Activated CD4-positive, alpha-beta T cell treated with anti-CD3 and anti-CD28 coated beads, Interleukin-10, Interleukin-2, amounts not matched to agents 100 ng/mL and 50 ng/mL, durations not matched to agents 16 hours and 8 hours (primary cell): ENCODE measurements around the gene ADAM22.

Experiments
- DNase-seq: peaks from one replicate; pipeline ENCODE4 v3.0.0-alpha.2; 2020

ADAM22 gene

DNA sequence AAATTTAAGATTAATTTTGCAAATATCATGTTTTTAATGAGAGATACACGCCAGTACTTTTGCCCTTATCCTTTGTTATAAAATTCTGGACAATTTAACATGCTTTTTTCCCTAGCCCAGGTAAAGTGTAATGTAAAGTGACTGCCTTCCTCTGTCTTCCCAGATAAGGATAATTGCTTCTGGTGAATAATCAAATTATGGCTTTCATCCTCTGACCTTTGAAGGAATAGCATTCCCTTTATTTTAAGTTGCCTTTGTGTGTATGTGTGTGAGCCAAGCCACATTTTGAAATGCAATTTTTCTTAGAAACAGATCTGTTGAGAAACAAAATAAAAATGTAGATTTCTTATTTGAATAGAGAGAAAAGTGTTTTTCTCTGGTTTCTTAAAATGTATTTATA is 107.5 kb downstream of the ADAM22 start:
- no peak for DNase-seq

DNA sequence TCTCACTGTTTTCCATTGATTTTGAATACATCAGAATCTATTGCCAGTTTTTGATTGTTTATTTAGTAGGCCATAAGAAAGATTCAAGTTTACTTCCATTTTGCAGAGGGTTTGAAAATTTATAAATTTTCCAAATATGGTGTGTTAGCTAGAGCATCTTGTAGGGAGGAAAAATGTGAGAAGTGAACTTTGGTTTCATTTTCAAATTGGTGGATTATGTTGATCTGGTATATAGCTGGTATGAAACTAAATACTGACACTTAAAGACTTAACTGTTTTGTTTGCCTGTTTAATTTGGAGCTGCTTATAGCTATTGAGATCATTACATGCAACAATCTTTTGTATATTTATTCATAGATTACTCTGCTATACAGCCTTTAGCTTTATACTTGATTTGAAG is 108.1 kb downstream of the ADAM22 start:
- DNase-seq: no peak

DNA sequence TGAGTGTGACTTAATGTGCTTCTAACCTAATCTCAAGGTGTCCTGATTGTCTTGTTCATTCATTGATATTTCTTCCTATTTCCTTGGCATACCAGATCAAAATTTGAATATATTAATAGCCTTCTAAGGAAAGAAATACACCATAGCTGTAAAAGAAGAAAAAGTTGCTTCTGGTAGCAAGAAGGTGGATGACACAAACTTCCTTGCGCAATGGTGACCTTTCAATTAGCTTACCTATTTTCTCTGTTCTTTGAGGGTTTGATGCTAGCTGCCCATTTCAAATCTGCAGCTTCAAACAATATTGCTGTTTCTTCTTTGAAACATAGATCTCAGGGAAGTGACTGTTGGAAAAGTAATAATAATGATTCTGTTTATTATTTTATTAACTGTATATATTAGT is 108.8 kb downstream of the ADAM22 start:
- DNase-seq: no peak

DNA sequence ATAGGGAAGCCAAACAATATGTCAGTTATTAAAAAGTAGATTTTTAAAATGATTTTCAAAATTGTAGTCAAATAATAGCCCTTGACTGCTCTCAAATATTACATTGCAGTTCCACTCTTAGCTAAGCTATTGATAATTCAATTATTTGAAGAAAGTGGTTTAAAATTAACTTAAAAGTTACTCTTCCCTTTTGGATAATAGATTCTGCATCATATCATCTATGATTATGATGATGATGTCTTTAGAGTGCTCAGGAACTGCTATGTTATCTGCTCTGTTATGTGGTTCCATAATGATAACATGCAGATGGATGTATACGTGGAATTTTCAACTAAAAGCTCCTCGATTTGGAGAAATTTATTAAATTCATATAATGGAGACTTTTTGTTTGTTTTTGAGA is 110.0 kb downstream of the ADAM22 start:
- no peak for DNase-seq

DNA sequence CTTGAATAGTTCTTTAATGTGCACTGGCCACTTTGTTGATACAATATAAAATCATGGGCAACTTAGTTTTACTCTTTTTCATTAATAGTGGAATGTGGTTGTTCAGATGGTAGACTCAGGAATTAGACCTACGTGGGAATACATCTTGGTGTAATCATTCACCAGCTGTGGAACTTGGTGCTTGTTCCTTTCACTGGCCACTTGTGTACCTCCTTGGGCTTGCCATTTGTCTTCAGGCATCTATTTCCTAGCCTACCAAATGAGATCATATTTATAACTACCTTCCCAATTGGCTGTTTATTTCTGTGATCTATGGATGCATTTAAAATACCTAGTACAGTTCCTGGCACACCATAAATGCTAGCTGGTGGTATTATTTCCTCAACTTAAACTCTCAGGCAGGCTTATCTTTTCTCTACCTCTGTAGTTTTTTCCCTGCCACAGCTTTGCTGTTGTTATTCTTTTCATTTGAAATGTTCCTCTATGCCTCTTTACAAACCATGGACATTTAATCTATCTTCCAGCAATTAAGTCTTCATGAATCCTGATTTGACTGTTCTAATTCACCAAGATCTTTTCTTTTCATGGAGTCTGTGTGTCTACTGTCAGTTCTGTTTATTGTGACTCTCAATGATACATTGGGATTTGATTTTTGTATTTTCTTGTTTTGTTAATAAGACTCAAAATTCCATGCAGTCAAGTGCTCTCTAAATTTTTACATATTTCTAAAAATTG is 113.0 kb downstream of the ADAM22 start:
- no peak for DNase-seq

DNA sequence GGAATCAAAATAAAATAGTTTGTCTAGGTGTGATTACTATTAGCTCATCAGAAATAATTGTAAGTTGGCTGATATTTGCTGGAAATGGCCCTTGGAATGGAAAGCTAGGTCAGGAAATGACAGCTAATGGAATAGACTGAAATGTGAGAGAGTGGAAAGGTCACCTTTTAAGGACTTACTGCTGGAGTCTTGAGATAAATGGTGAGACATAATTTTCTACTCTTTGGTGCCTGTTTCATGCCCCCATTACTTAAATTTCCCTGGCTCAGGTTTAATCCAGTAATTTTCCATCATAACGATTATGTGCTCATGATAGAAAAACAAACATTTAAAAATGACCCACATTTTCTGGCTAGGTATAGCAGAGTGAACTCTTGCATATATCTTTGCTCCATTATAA is 123.6 kb downstream of the ADAM22 start:
- DNase-seq: no peak

DNA sequence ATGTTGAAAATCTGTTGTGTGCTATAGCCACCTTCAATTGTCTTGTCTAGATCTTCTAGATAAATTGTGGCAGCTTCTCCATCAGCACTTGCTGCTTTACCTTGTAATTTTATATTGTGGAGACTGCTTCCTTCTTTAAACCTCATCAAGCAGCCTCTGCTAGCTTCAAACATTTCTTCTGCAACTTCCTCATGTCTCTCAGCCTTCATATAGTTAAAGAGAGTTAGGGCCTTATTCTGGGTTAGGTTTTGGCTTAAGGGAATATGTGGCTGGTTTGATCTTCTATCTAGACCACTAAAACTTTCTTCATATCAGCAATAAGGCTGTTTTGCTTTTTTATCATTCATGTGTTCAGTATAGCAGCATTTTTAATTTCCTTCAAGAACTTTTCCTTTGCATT is 128.2 kb downstream of the ADAM22 start:
- no peak for DNase-seq

DNA sequence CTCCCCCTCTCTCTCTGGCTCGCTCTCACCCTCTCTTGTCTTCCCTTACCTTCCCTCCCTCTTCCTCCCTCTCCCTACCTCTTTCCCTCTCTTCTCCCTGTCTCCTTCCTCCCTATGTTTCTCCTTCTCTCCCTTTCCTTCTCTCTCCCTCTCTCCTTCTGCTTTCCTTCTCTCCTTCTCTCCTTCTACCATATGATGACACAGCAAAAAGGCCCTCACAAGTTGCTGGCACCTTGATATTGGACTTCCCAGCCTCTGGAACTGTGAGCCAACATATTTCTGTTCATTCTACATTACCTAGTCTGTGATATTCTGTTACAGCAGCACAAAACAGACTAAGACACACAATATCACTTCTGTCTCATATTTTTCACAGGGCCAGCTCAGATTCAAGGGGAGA is 135.0 kb downstream of the ADAM22 start:
- DNase-seq: no peak

DNA sequence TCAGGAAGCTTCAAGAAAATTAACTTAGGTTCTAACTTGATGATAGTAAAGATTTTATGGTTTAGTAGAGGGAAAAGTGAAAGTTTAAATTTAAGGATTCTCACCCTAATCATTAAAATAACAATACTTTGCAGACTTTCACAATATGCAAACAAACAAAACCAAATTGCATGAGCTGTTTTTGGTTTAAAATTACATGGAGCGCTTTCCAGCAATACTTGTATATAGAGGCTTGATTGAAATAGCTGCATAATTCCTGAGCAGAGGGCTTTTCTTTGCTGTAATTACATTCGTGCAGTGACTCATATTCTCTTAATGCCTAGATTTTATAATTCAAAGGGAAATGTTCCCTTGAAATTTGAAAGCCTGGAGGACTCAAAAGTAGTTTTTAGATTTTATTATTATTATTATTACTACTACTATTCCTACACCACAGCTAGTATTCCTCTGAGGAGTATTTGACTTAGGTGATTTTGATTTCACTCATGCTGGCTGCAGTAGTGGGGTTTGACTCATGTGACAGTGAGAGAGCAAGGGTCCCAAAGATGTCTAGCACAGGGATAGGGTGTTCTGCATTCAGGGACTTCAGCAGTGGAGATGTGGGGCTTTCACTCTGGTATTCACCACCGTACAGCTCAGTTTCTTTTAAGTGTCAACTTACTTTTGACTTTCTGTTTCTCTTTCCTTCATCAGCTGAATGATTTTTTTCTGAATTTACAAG is 138.1 kb downstream of the ADAM22 start:
- DNase-seq: no peak

DNA sequence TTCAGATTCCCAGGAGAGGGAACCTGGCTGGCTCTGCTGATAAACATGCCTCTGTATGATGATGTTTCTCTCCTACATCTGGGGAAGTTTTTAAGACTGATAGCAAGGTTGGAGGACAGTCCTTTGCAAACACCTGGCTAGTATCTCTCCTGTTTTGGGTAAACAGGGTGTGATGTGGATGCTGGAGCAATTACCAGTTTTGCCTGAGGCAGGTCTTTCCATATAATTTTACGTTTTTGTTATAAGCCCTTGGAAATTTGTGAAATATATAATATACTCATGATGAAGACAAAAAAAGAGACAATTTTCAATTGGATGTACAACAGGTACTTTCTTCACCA is 138.6 kb downstream of the ADAM22 start:
- no peak for DNase-seq

DNA sequence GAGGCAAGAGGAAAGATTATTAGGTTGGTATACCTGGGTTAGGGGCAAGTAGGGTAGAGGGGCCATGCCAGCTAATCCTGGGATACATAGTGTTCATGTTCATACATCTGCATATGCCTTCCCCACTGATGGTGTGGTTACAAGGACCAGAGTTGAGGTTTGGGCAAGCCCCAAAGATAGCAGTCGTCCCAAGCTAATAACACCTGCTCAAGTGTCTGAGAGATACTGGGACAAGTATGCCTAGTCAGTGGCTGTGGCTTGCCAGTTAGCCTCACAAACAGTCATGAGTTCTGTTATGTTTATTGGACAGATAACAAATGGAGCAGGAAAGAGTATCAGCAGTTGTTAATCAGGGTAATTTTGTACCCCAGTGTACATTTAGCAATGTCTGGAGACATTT is 139.6 kb downstream of the ADAM22 start:
- no peak for DNase-seq

DNA sequence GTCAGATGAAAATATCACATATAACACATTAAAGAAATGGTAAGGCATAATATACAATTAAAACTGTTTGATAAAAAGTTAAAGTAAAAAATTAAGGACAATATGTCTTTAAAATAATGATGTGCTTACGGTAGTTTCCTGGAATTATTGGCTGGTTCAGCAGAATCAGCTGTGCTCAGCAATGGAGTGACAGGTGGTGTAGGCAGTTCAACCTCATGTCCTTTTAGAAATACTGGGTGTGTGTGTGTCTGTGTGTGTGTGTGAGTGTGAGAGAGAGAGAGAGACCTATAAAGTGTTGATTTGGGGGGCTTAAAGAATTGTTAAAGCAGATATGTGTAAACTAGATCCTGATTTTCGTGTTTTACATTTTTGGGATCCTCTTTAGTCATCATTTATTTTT is 141.2 kb downstream of the ADAM22 start:
- no peak for DNase-seq

DNA sequence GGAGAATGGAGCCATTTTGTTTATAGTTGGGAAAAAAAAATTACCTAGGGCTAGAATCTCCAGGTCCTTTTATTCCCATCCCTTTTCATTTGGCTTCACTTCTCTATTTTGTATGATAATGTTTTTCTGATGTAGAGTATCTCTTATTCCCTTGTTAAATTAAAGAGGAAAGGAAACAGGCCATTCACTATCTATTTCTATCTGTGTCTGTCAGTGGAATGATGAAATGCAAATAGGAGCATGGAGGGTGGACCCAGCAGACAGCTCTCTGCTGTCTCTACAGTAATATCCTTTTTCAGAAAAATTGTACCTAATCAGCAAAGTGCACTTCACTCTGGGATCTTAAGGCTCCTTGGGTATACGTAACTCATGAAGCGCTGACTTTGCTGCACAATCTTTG is 149.8 kb downstream of the ADAM22 start:
- no peak for DNase-seq

DNA sequence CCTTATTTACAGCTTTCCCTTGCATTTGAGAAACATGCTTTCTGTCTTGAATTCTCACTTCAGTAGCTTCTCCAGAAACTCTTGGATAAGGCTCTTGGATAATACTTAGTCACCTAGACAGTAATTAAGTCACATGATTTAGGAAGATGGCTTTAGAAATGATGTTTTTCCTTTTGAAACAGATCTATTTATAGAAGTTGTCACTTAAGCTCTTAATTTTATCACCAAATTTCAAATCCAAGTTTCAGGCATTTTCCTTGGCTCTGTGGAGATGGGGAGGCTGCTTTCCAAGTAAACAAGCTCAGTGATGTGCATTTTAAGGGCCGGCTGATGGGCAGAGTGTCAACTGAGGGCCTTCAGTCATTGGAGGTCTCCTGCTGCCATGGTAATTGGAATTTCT is 155.5 kb downstream of the ADAM22 start:
- DNase-seq: no peak

DNA sequence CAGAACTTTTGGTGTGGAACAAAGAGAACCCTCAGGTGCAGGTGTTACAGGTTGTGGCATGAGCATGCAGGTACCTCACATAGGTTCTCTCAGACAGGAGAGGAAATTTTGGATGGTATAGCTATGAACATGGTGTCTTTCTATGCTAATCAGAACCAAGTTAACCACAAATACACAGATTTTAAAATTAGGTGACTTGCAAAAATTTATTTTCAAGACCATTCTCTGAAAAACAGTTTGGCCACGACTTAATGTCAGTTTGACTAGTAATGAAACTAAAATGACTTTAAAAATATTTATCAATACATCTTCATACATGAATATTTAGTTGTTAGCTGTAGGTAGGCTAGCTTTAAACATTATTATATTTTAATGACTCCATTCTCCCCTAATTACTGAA is 156.2 kb downstream of the ADAM22 start:
- DNase-seq: no peak

DNA sequence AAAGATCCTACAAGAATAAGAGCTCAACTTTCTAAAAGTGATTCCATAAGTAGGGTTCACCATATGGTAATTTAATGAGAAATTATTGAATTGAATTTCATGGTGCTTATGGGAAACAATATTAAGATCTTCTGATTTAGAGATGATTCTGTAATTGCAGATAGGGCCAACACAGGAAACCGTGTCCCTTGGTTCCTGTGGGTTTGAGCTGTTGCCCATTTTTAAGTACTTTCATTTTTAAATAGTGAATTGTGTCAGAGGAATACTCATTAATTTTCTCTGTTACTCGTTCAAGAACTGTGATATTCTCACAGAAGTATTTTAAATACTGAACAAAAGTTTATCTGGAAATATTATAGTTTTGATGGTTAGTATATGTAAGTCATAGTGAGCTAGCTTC is 156.6 kb downstream of the ADAM22 start:
- DNase-seq: no peak

DNA sequence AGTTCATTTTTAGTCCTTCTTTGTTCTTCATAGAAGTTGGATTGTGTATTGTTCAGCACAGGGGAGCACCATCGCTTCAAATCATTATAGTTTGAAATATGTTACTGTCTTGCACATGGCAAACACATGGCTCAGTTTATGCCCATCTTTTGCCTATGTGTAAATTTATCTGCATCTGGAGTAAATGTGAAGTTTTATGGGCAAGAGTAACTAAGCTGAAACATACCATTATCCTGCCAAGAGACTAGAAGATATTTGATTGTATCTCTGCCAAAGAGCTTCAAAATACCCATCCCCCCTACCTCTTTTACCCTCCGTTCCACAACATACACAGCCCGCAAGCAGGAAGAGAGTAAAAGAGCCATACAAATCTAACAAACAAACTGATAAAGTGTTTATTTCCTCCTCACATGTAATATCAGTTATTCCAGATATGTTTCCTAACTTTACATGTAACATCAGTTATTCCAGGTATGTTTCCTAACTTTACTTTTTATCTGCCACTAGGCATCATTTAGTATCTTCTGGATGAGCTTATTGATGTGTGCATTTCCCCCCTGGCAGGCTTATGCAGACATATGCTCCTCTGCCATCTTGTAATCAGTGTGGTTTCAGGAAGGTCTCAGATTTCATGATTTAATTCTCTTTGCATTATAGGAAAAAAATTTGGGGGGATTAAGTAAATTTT is 158.1 kb downstream of the ADAM22 start:
- no peak for DNase-seq

DNA sequence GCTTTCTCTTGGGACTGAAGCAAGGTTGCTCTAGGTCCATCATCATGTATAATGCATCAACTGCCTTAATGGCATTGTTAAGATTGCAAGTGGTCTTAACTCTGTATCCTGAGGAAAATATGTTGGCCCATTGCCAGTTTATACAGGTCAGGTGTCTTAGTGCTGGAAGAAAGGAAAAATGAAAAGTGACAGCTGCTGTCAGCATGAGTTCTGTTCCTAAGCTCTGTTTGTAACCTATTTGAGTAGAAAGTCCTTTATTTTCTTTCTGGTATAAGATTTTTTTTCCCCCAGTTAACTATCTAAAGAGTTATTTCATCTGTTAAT is 158.6 kb downstream of the ADAM22 start:
- no peak for DNase-seq

DNA sequence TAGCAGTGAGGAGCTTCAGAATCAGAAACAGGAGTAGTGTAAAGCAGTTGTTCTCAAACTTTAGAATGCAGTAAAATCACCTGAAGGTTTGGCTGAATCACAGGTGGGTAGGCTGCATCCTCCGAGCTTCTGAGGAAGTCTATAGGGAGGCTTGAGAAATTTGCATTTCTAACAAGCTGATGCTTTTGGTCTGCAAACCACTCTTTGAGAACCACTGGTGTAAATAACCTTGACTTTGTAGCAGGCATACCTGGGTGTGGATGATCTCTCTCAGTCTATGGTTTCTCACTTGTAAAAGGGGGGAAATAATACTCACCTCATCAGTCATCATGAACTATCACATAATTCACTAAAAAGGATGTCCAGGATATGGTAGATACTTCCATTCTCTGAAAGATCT is 167.7 kb downstream of the ADAM22 start:
- DNase-seq: no peak

DNA sequence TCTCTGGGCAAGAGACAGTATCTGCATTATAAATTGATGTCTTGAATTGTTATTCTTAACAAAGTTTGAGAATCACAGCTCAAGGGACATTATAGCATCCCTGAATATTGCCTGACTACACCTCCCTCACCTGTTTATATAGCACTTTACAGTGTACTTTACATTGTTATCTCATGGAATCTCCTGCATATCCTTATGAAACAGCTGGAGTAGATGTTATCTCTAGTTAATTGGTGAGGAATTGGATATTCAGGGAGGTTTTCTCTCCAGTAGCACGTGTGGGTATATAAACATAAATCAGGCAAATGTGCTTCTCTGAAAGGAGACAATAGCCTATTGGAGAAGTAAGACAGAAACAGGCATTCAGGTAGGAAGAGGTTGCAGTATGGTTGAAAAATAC is 168.6 kb downstream of the ADAM22 start:
- DNase-seq: no peak

DNA sequence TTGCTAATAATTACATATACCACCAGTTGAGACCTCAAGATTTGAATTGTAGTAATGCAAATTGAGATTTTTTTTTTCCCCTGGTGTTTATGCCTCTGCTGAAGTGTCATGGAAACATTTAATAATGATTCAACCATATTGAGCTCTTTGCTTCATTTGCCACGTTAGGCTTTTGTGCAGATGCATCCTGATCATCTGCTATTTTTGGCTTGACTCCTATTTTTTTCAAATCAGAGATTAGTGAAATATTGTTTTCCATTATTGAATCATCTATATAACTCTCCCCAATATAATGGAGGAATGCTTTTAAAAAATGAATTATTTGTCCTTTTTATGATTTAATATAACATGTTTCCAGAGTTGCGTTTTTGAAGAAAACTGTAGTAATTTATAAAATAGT is 170.7 kb downstream of the ADAM22 start:
- no peak for DNase-seq

DNA sequence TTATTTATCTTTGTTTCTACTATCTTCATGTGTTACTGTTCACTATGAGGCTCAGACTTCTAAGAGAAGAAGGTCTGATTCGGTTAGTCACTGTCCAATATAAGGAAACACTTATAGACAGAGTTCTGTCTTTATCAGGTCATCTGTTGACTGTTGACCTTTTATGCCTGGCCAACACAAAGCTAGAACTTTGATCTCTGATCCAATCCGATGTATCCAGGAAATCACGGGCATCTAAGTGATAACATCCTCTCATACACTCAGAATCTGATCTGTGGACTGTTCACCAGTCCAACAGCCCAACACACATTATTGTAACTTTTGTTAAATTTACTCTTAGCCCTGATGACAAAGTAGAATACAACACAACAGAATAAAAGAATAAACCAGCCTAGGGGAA is 171.2 kb downstream of the ADAM22 start:
- DNase-seq: no peak

DNA sequence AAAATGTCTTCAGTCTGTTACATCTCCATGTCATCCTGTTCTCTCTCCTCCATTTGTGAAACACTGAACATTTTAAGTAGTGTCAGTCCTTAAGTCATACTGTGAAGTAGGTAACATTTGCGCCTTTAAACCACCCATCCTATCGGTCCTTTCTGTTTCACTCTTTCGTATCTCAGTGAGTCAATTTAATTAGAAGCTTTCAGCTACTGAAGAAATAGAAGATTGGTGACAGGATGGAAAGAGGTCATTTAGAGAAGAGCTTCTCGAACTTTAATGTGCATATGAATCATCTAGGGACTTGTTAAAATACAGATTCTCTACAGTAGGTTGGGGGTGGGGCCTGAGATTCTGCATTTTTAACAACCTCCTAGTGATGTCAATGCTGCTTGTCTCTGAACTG is 172.4 kb downstream of the ADAM22 start:
- peak; percentile 37 for DNase-seq

DNA sequence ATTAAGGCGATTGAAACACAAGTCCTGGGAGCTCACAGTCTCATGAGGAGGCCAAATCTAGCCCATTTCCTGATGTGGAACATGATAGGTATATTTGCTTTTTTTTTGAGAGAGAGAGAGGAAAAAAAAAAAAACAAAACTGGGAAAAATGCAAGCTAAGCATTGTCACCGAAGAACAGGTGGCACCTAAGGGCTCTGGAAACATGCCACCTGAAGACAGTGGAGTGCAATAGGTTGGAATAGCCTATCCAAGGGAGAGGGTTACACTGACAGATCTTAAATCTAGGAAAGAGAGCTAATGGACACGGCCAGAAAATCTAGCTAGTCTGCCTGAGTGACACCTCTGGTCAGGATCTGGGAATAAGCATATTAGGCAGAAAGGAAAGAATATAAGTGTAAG is 175.6 kb downstream of the ADAM22 start:
- DNase-seq: no peak
